ENCODE measurements around the gene SRGN.
"Not testable (repeated sequence)": the region's sequence is repeated elsewhere in the genome, so short reads cannot be mapped to it uniquely, and the experiment has no call there.

SRGN gene, protein sequence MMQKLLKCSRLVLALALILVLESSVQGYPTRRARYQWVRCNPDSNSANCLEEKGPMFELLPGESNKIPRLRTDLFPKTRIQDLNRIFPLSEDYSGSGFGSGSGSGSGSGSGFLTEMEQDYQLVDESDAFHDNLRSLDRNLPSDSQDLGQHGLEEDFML

DNA sequence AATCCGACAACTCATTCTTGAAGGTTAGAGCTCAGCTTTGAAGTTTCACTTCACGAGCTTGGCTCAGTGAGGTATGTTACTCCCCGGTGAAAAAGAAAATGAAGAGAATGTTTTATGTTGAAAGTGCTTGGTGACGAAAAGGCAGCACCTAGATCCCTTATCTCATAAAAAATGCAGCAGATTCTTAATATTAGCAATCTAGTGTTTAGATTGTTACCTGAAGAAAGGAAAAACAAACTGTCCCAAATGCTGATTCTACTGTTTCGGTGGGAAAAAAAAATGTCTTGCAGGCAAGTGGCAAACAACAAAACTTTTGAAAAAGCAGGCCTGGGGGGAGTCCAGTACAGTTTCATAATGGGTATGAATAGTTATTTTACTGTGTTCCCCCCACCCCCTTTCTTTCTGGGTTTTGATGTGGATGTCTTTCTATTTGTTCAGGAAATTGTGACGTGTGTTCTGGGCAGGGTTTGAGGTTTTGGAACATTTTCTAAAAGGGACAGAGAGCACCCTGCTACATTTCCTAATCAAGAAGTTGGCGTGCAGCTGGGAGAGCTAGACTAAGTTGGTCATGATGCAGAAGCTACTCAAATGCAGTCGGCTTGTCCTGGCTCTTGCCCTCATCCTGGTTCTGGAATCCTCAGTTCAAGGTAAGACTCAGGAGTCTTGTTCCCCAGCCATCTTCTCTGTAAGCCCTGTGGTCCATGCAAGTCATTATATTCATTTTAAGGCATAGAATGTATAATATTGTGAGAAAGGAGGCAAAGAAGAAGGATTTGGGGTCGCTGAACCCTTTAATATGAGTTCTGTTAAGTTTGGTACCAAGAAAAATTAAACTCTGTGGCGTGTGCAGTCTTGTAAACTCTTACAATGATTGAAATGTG, at the start of gene SRGN:
TSS of gene SRGN (plus strand) at position 514 of the 881 bp plus-strand sequence. CDS start at position 569, 55 bp downstream.
- peak; percentile 61 to 68 for DNase-seq

DNA sequence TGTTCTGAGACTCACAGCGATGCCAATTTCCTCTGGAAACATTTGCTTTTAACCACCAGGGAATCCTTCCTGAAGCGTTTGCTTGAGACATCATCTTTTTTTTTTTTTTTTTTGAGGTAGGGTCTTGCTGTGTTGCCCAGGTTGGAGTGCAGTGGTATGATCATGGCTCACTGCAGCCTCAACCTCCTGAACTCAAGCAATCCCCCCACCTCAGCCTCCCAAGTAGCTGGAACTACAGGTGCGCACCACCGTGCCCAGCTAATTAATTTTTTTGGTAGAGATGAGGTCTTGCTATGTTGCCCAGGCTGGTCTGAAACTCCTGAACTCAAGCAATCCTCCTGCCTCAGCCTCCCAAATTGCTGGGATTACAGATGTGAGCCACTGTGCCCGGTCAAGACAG, 47.0 kb upstream of the SRGN start:
- DNase-seq = not testable (repeated sequence)

DNA sequence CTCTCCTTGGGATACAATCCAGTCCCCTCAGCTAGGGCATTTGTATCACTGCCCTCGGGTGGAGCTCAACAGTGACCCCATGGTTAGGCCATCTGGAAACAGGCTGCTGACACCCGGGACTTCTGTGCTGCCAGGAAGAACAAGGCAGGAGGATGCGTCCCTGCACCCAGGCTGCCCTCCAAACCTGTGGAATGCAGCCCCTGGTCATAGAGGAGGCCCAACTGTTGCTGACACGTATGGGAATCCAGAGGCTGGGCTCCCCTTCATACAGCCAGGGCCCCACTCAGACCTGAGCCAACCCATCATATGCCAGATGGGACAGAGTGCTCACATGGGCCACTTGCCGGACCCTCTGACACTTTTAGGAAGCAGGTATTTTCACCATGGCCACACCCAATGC, 45.5 kb upstream of the SRGN start:
- no peak for DNase-seq

DNA sequence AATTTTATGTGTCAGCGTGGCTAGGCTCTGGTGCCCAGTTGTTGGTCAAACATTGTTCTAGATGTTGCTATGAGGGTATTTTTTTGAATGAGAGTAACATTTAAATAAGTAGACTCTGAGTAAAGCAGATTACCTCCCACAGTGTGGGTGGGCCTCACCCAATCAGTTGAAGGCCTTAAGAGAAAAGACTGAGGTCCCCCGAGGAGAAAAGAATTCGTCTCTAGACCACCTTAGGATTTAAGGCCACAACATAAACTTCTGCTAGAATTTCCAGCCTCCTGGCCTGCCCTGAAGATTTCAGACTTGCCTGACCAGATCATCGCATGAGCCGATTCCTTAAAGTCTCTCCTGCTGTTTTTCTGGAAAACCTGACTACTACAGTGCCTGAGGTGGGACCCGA, 45.1 kb upstream of the SRGN start:
- no peak for DNase-seq

DNA sequence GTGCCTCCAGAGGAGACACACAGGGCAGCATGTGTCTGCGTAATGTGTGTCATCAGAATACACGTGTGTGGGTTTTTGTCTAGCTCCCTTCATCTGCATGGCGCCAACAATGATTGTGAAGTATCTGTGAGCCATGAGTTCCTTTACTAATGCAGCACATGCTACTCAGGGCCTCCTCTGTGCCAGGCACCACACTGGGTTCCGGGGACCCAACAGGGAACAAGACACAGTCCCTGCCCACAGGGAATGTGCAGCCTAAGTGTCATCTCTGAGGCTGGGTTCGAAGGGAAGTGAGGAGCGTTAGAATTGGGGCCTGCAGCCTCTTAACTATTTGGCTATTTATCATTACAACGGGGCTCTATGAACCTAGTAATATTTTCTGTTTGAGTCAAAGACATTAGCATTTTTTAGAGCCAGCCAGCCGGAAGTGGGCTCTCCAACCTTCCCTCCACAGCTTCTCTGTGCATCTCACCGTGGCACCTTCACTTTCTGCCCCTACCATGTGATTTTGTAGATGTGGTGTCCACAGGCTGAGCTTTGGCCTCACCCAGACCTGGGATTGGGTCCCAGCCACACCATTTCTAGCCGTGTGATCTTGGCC, 43.9 kb upstream of the SRGN start:
- peak; percentile 12 to 14 for DNase-seq

DNA sequence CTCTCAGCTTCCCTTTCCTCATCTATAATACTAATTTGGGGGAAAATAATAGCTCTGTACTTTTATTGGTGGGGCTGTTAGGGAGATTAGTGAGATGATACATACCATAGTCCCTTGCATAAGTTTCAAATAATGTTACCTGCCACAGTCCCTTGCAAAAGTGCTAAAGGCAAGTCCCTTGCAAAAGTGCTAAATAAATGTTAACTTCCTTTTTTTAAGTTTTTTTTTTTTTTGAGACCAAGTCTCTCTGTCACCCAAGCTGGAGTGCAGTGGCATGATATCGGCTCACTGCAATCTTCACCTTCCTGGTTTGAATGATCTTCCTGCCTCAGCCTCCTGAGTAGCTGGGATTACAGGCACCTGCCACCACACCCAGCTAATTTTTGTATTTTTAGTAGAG, 43.4 kb upstream of the SRGN start:
- no peak for DNase-seq

DNA sequence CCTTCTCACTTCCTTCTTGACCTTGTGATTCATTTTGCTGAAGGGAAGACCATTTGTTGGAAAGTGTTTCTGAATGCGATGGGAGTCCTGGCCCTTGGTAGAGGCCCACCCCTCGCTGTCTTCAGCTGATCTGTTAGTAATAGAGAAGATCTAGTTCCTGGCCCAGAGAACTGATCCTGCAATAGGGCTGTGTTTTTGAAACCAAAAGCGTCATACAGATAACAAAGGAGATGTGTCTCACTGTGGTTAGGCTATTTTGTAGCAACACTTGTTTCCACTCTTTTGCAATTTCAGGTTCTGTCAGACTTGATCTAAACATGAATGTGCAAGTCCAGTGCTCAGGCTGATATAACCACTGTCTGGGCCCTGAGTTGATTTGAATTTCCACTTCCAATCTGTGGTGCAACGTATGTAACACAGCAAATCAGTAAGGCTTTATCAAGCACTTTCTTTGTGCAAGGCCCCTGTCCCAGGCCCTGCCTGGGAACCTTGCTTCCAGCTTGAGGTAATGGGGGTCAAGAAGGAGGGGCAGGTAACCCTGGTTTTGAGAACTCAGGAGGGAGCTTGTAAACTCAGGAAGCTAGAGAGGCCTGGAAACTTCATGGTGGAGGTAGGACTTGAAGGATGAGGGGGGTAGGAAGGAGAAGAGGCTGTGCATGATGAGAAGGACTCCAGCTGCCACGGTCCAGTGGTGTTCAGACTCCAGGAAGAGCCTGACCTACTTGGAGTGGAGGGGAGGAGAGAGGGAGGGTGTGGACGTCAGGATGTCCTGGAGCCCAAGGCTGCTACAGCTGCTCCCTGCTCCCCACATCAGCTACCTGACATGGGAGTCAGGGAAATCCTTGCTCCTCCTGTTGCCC, 42.2 kb upstream of the SRGN start:
- peak in 1 of 2 experiments; percentile 5 for DNase-seq

DNA sequence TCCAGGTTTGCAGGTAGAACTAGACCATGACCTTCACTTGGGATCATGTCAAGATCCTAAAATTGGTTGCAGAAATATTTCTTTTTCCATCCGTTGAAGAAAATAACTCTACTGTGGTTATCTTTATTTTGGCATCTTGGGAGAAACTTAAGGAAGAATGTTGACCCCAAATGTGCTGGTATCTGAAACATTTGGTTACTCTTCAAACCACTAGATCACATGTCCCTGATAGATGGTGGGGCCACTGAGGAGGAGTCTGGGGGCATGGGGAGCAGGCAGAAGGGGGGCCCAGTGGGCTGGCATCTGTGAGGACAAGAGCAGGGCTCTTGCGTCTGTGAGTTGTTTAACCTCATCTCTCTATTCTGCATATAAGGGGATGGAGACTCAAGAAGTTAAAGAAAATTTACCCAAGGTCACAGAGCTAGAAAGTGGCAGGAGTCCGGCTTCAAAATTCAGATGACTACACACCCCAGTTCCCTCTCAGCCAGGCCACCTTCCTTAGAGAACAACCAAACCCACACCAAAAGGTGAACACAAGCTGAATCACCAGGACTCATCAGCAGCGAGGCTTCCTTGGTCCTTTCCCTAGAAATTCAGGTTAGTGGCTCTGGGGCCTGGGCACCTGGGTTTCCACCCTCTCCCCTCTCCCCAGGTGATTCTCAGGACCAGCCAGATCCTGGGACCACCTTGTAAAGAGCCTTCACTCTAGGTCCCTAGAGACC, 40.6 kb upstream of the SRGN start:
- DNase-seq = no peak

DNA sequence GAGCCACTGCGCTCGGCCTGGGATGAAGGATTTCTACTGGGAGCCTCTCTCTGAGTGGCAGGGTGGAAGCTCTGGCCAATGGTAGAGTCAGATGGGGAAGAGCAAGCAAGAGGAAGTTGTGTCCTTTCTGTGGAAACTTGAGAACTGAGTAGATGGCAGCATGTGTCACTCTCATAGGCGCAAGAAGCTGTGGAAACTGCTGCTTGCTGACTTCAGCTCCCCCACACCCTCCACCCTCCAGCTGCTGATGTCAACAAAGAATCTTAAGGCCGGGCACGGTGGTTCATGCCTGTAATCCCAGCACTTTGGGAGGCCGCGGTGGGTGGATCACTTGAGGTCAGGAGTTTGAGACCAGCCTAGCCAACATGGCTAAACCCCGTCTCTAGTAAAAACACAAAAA, 39.8 kb upstream of the SRGN start:
- peak; percentile 13 to 20 for DNase-seq

DNA sequence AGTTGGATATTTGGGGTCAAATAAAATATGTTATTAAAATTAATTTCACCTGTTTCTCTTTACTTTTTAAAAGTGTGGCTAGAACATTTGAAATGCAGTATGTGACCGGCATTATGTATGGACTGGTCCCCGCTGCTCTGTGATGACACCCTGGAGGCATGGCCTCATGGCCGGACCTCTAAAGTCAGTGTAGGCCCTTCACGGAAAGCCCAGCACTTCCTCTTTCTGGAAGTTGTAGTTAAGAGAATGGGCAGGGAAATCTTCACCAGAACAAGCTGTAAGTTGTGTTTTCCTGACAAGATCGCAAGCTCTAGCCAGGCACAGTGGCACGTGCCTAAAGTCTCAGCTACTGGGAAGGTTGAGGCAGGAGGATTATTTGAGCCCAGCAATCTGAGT, 38.3 kb upstream of the SRGN start:
- no peak for DNase-seq

DNA sequence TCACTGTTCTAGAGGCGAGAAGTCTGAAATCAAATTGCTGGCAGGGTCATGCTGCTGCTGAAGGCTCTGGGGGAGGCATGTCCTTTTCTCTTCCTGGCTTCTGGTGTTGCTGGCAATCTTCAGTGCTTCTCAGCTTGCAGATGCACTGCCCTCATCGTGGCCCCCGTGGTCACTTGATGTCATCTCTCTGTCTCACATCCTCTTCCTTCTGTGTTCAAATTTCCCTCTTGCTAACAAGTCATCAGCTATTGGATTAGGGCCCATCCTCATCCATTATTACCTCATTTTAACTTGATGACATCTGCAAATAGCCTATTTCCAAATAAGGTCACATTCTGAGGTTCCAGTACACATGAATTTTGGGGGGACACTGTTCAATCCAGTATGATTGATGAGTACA, 36.6 kb upstream of the SRGN start:
- DNase-seq = no peak

DNA sequence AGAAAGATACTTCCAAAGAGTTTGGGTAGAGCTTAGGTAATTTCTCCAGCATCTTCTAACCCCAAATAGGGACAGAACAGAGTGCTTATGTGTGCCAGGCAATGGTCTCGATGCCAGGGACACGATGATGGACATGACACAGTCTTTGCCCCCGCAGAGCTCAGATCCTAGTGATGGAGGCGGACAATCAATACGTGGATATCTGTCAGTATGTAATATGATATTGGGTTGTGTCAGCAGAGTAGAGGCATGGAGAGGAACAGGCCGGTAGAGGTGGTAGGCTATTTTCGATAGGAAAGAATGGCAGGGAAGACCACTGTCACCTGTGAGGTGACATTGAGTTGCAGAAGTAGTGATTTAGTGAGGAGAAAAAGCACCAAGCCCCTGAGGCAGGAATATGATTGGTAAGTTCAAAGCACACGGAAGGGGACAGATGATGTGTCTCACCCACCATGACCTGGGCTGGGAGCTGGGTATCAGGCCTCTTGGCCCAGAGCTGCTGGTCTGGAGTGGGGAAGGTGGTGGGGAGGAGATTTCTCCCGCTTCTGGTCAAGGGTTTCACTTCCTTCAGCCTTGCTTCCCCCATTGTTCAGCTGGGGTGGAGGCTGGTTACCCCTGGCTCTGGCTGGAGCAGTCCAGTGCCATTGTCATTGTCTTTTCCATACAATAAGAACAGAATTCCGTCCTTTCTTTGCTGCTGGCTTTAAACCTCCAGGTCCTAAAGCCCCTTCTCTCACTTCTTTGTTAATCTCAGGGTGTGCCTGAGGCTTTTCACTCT, 36.0 kb upstream of the SRGN start:
- DNase-seq = no peak

DNA sequence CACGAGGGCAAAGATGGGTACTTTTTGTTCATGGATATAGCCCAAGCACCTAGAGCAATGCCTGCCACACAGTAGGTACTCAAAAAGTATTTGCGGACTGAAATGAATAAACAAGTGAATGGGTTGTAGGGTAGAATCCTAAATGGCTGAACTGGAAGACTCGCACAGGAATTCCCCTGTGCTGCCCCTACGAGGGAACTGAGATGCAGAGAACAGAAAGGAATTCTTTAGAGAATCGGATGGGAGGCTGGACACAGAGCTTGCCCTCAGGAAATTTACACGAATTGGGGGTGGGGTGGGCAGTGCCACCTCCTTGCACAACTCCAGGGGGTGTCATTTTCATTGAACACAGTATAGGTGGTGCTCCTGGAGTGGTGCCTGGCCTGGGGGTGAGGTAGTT, 35.2 kb upstream of the SRGN start:
- no peak for DNase-seq

DNA sequence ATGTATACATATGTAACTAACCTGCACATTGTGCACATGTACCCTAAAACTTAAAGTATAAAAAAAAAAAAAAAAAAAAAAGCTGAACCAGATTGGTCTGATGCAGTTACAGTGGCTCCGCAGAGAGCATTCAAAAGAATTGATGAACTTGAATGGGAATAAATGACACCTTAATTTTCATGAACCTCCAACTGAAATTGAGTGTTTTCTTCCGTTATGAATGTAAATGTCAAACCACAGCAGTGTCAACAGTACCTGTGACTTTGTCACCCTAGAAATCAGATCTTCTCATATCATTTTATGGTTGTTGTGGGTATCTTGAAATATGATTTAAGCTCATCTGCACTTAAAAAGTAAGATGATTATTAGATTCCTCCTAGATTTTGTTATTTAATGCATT, 32.7 kb upstream of the SRGN start:
- no peak for DNase-seq

DNA sequence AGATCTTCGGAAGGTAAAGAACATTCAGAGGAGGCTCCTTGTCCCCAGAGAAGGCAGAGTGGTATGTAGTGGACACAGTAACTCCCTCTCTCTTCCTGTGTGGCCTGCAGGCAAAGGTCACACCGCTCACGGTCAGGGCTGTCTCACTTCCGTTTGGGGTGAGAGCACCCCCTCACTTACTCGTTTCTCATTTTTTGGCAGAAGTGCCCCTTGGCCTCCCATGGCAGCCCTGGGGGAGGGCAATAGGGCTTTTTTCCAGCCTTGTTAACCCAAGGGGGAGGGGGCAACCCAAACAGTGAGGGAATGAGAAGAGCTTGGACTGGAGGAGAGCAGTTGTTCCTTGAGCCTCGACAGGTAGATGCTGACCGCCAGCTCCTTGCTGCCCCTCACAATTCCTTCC, 31.8 kb upstream of the SRGN start:
- DNase-seq = no peak

DNA sequence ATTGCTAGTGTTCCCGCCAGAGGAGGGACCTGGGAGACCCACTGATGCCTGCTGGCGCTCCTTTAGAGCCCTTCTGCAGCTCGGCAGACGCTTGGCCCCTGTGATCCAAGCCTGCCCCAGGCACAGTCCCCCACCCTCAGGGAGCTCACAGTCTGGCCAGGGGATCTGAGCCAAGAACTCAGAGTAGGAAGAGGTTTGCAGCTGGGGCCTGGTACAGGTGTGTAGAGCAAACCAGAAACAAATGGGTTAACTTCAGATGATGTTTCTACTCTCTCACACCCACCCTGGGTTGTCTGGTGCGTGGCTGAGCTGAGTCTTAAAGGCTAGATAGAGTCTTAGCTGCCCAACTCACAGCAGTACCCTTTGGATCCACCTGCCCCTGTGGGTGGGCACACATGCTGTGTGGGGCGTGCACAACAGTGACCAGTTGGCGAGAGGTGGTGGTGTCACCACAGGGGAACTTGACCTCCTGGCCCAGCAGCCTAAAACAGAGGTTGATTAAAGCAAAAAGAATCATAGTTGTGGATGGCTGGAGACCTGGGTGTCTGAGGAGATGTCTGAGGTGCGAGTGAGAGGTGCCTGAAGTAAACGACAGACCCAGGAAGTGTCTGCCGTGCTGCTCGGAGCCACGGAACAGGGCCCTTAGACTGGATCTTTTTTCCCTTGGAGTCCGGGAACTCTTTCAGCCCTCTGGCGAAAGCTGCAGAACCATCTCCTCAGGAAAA, 31.2 kb upstream of the SRGN start:
- DNase-seq = no peak

DNA sequence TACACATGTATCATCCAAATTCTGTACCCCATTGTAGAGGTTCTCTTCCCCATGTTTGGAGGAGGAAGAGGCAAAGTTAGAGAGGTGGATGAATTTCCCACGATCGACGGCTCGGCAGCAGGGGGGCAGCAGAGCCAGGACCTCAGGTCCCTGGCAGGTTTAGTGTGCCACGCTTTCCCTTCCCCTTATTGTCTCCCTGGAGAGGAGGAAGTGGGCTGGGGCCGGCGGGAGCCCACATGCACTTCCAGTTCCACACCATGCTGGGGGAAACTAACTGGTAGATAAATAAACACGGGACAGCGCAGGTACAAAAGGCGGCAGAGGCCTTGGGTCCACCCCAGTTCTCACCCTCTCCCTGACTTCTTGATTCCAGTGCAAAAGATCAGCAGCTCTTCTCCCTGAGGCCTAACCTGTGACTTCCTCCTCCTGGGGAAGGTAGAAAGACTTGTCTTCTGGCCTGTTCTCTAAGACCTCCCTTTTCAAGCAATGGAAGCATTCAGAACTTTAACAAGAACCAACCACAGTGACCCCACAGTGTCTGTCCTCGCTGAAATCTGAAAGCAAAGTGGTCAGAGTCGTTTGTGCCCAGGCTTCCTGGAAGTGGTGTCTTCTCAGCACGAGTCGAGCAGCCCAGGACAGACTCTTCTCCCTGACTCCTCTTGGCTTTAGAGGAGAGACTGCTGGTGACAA, 30.5 kb upstream of the SRGN start:
- DNase-seq = no peak

DNA sequence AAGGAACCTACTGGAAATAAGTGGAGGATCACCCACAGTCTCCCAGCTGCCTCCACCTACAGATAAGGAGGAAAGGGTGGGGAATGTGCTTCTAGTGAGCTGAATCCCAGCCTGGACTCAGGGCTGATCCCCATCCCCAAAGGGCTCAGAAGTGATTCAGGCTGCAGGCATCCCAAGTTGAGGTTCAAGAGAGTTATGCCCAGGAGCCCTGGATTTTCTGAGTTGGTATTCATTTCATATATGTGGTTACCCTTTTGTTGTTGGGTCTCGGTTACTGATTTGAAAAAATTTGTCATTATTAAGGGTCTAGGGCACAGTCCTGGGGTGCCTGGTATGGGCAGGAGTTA, 30.0 kb upstream of the SRGN start:
- DNase-seq = no peak

DNA sequence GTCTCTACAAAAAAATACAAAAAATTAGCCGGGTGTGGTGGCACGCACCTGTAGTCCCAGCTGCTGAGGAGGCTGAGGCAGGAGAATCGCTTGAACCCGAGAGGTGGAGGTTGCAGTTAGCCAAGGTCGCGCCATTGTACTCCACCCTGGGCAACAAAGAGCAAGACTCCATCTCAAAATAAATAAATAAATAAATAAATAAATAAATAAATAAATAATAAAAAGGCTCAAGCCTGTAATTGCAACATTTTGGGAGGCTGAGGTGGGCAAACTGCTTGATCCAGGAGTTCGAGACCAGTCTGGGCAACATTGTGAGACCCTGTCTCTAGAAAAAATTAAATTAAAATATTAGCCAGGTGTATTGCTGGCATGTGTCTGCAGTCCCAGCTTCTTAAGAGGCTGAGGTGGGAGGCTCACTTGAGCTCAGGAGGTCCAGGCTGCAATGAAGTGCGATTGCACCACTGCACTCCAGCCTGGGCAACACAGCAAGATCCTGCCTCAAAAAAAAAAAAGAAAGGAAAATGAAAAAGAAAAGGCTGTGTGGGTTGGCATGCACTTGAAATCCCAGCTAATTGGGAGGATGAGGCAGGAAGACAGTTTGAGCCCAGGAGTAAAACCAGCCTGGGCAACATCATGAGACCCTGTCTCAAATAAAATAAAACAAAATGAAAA, 27.6 kb upstream of the SRGN start:
- no peak for DNase-seq

Data from activated CD4-positive, alpha-beta T cell treated with anti-CD3 and anti-CD28 coated beads, Interleukin-2, amount 50 U/mL, for 4 hours (primary cell).